ENCODE data around the gene CARHSP1.
A peak's percentile ranks its signal among the peaks of the same experiment; 100 is the strongest.
"Not testable (repeated sequence)": the region's sequence is repeated elsewhere in the genome, so short reads cannot be mapped to it uniquely, and the experiment has no call there.

The CARHSP1 gene

DNA sequence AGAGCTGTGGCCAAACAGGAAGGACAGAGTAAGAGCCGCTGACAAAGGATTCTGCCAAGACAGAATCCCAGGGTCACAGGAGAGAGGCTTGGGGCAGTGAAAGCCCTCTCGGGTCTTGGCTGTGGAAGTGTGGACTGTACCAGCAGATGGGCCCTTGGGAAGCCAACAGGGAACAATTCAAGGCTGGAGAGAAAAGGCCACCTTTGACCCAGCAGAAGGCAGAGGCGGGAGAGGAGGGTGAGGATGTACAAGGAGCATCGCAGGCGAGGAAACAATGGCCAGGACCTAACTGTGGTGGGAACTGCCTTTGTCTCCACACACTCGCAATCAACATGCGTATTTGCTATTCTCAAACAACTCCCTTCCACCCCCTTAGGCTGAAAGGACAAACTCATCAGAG is 15.7 kb downstream of the CARHSP1 start:
- DNase-seq: no peak

DNA sequence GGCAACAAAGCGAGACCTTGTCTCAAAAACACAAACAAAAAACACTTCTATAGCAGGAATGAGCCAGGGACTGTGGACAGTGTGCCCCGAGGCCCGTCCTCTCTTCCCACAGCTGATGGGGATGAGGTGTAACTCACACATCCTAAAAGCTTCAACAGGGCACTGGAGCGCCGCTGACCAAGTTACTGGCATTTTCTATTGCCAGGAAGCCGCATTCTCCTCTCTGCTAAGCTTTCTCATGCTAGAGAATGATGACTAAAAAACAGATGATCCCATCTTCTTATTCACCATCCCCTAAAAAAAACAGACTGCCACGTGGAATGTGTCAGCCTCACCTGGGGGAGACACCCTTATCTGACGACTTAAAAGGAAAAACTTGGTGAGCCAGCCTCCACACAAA is 16.3 kb downstream of the CARHSP1 start:
- DNase-seq: no peak

DNA sequence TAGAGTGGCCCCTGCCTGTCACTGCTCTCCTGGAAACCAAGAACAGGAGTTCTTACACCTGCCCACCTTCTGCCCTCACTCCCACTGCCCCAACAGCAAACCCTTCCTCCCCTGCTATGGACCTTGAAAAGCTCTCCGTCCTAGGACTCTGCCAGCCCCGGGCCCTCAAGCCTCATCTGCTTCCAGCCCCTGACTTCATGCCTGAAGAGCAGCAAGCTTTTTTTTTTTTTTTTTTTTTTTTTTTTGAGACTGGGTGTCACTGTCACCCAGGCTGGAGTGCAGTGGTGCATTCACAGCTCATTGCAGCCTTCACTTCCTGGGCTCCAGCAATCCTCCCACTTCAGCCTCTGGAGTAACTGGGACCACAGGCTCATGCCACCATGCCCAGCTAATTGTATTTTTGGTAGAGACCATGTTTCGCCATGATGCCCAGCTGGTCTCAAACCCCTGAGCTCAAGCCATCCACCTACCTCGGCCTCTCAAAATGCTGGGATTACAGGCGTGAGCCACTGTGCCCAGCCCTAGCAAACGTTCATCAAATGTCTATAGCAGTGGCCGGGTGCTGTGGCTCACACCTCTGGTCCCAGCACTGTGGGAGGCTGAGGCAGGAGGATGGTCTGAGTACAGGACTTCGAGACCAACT is 16.9 kb downstream of the CARHSP1 start:
- DNase-seq: no peak

DNA sequence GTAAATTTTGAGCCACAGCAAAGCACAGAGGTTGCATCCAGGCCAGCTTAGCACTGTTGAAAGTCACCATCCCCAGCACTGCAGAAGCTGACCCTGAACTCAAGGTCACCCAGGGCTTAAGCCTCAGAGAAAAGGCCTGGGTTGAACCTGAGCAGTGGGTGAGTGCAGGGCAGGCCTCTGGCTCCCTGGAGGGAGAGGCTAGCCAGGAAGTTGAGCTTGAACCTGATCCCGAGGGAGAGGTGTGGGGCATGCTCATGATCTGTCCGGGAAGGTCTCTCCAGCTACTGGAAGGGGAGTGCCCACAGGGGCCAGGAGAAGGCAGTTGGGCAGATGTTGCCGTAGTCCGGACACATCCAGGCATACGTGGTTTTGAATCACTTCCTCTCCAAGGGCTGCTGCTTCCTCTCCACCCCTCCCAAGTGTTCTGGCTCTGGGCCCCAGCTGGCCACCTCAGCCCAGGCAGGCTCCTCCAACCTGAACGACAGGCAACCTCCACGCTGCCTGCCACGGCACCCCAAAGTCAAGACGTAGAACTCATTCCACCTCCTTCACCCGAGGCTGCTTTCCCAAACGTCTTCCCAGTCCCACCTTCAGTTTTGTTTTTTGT is 18.4 kb downstream of the CARHSP1 start:
- no peak for DNase-seq

DNA sequence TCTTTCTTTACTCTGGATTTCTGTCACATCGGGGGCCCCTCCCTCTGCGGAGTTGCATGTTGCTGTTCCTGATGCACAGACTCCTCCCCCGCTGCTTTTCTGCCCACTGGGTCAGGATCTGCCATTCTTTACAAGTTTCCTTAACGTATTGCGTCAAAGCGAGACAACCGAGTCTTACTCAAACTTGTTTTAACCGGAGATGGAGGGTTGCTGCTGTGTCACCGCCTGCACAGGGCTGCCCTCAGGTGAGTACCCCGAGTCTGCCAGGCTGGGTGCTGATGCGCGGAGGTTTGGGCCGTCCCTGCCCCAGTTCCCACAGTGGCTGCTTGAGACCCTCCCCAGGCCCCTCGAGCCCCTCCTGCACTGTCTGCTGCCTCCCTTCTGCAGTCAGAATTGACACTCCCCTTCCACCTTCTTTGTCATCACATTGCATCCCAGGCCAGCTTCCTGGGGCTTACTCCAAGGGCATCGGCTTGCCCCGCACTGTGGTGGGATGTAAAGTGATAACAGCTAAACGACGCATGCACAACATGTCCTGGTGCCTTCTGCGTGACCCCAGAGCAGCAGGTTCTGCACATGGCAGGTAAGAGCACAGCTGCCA is 19.3 kb downstream of the CARHSP1 start:
- DNase-seq: no peak

DNA sequence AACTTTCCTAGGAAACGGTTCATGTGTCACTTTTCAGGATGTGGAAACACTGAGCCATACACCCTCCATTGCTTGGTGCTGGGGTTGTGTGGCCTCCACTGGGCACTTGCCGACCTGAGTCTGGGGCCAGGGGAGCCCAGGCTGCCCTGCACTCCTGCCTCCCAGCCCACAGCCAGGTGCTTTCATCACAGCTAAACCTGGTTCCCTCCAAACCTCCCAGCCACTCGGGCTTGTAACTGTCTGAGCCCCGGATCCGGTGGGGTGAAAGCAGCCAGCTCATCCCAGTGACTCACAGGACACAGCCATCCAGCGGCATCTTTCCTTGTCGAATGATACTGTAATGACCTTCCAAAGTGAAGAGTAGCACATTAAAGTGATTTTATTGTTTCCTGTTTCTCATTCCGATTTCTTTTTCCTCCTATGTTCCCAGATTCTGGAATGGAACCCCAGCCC is 19.8 kb downstream of the CARHSP1 start:
- no peak for DNase-seq

DNA sequence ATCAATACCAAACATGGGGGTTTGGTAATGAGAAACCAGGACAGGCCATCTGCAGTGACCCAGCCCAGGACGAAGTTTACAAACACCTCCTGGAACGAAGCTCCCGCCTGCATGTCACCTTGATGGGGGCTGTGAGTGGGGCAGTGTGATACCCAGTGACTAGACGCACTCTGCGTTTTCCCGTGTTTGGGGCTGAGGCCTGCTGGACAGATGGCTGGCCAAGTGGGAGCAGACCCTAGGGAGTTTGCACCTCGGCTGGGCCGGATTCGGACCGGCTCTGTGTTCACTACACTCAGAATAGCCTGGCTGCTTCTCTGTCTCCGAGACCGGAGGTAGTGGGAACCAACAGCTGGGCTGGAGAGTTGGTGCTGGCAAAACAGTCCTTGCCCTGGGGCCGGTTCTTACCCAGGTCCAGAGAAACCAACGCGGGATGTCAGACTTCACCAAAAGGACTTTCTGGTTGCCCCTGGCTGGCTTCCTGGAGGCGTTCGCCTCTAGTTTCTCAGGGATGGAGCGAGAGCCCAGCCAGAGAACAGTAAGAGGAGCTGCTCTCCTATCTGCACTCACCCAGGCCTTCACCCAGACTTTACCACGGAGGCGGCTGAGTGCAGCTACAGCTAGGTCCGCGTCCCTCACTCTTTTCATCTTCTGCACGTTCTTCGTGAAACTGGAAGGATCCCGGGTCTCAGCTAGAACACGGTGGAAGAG is 20.4 kb downstream of the CARHSP1 start:
- no peak for DNase-seq

DNA sequence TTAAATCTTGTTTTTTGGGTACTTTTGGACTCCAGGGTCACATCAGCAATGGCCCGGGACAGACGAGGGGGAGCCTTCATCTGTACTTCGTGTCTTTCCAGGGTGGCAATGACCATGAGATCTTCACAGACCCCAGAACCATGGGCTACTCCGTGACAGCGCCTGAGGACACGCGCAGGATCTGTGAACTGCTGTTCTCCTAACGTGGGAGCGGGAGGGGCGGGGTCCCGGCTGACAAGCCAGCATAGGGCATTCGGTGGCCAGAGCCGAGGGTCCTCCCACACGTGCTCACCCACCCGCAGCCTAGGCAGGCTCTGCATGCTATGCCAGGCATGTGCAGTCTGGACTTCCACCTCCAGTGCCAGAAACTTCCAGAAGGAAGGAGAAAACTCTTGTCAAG is 21.2 kb downstream of the CARHSP1 start:
- DNase-seq: no peak

DNA sequence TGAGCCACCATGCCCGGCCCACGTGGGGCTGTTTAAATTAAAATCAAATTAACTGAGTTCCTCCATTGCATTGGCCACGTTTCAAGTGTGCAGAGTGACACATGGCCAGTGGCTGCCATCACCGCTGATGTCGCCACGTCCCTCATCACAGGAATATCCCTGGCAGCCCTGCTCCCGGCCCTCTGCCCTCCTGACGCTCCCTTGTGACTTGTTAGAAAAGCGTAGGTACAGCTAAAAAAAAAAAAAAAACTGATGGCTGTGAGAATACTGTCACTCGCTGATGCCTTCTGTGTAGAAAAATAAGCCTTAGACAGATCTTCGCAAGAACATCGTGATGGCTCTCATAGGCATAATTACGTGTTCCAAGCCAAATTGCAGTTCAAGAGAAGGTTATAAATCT is 21.7 kb downstream of the CARHSP1 start:
- DNase-seq: no peak

DNA sequence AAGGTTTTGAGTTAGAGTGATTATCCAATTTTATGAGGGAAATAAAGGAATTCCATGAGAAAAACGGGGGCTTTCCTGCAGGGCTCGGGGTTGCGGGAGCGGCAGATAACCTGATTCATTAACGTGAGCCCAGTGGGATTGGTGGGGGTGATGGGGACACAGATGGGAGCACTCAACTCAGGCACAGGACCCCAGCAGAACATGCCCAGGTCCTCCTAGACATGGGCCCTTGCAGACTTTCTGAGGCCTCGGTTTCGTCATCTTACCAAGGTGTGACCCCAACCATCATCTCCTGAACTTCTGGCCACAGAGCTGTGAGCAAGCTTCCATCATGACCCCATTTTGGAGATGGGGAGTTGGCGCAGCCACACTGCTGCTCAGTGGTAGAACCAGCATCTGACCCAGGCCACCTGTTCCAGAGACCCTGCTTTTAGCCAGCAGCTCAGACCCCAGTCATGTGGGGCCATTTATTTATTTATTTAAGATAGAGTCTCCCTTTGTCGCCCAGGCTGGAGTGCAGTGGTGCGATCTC is 22.3 kb downstream of the CARHSP1 start:
- no peak for DNase-seq

DNA sequence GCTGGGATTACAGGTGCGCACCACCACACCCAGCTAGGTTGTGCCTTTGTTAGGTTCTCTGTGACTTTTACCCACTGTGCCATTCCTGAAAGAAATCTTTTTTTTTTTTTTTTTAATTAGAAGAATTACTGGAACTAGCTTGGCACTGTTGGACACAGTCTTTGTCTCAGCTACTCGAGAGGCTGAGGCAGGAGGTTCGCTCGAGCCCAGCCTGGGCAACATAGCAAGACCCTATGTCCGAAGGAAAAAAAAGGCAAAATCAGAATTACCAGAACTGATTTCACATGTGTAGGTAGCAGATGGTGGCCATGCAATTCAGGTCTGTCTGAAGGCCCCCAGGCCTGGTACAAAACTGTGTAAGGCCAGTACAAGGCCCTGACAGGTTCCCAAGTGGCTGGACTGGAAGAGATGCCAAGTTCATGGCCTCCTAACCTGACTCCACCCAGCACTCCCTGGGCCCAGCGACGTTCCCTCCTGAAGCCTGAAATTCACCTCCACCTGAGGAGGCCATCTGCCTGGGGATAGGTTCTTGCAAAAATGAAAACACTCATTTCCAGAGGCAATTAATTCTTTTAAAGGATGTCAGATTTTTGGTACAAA is 23.0 kb downstream of the CARHSP1 start:
- no peak for DNase-seq

DNA sequence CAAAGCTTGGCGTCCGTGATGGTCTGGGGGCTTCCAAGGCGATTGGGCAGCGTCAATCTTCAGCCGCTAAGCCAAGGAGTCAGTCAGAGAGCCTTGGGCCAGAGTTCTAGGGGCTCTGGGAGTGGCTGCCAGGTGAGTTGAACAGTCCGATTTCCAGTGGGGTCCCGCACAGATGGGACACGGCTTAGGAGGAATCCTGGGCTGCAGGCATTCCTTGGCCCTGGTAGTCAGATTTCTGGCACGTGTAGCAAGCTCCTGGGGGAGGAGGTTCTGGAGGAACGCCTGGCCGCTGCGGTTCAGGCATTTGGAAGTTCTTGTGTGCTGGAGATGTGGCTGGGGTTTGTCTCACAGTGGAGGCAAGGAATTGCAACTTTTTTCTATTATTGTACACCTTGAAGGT is 25.5 kb downstream of the CARHSP1 start:
- DNase-seq: not testable (repeated sequence)

DNA sequence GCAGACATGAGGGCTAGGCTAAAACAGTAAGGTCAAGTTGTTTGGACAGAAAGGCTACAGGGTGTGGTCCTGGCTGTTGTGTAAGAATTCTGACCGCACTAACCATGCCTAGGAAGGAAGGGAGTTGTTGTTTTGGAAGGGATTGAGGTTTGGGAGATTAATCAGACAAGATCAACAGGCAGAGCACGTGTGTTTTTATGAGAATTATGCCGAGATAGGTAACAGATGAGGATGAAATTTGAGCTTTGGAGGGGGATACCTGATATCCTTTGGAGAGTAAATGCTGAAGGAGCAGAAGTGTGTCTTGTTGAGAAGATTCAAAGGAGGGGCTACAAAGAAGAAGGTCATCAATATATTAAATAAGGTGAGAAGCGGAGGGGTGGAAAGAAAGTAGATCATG is 26.8 kb downstream of the CARHSP1 start:
- not testable (repeated sequence) for DNase-seq

DNA sequence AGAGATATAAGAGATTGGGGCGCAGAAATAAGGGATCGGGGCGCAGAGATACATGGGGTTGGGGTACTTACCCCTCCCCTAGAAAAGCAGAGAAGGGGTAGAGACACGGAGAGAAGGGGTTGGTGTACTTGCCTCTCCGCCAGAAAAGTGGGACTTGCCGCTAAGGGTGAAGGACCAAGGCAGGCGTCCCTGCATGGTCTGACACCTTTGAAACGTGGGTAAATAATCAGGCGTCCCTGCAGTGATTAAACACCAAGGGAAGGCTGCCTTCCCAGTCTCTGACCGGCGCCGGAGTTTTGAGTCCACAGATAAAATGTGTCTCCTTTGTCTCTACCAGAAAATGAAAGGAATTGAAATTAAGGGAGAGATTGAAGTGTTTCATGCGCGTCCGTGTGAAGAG is 31.2 kb downstream of the CARHSP1 start:
- not testable (repeated sequence) for DNase-seq

DNA sequence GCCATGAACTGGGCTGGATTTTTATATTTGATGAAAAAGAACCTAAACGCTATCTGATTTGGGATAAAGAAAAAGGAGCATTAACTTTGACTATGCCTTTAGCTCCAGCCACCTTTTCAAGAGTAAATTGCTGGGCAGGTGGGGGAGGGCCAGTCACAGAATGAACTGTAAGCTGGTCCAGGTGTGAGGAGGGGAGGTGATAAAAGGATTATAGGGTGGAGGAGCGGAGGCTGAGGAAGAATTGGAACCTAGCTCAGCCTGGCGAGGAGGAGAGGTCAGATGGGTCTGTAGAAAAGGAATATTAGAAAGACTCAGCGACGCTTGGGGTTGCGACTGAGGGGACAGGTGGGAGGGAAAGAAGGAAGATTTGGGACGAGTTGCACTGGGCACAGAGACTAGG is 32.0 kb downstream of the CARHSP1 start:
- not testable (repeated sequence) for DNase-seq

DNA sequence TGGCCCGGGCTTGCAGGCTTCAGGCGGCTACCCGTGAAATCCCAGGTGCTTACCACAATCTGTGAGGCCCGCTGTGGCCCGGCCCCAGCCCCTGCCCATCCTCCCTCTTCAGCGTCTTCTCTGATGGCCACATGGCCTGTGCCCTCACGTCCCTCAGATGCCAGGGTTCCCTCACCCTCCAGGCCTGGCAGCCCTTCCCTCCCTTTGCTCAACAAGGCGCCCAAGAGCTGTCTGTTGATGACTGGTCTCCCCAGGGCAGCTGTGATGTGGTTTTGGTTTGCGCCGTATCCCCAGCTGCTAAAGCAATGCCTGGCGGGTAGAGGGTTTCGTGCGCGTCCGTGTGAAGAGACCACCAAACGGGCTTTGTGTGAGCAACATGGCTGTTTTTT is 36.1 kb downstream of the CARHSP1 start:
- no peak for DNase-seq

DNA sequence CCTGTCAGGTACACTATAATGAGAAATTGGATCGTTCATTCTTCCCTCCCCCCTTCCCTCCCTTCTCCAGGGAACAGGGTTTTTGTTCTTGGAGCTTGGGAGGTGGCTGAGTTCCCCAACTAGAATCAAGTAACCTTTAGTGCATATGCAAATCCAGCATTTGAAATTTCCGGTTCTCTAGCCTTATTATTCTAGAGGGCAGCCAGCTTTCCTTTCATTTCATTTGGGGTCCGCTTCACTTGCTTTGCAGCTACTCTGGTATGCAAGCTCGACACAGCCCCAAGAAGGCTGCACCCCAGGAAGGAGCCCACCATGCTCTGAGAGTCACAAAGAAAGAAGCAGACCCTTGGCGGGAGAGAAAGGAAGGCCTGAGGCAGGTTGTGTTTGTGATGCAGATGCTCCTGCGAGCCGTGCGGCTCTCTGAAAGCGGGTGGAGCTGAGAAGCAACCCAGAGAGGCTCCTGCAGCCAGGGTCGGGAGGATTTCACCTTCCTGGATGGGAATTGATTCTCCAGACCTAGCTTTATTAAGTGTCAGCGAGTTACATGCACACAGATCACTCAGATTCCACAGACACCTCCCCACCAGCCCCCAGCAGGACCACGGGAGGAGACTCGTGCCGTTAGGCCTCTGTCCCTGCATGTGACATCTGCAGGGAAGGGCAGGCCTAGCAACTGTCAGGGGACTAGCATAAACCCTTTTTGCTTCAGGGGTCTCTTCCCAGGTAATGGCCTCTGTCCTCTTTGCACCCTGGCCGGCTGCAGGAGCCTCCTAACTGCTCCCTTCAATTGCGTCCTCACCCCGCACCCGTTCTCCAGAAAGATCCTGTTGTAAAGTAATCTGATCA is 36.7 kb downstream of the CARHSP1 start:
- DNase-seq: peak; percentile 46

DNA sequence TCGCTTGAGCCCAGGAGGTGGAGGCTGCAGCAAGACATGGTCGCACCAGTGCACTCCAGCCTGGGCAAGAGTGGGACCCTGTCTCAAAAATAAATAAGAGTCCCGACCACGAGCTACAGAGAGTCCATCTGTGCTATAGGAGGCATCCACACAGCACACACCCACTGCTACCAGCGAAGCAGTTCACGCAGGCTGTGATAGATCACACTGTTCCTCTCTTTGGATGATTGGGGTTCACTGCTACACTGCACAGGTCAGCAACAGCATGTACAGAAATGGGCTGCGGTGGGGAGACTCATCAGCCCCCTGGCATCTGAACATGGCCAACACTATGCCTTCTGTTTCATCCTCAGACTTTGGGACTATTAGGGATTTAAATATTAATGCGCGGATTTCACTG is 37.4 kb downstream of the CARHSP1 start:
- DNase-seq: no peak

DNA sequence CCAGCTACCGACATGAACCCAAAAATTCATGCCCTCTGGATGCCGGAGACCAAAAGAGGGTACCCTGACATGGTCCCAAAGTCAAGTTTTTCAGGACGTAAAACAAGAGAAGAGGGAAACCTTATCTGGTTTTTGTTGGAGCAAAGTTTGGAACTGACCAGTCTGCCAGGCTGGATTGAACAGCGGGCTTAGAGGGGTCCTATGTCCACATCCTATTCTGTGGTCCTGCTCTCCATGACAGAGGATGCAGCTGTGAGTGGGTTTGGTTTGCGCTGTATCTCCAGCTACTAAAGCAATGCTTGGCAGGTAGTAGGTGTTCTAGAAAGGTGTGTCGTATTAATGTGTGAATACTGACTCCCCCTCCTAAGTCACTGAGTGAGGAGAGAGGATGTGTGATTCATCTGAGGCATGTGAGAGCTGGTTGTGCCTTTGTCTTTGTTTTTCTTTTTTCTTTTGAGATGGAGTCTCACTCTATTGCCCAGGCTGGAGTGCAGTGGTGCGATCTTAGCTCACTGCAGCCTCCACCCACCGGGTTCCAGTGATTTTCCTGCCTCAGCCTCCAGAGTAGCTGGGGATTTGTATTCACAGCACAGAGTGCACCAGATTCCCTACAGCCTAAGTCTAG is 40.2 kb downstream of the CARHSP1 start:
- DNase-seq: no peak

DNA sequence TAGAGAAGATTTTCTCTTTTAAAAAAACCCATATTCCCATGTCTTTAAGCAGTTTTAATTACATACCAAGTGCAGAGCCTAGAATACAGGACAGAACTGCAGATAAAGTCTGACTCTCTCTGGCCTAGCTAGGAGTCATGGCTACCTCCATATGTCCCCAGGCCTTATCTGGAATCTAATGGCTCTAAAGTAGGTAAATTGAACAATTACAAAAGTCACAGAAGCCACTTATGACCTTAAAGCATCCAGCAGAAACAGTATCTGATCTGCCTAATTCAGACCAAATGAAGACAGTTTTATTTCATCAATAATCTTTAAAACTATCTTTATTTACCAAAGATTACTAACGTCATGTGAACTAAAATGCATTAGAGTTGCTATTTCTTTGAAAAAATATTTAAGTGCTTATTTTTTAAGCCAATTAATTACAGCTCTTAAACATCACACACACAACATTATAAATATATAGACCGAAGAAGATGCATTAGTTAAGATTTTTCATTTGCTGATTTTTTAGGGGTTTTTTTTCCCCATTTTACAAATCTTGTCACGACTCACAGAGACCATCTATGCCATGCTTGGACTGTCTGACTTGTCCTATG is 42.4 kb downstream of the CARHSP1 start:
- DNase-seq: no peak

DNA sequence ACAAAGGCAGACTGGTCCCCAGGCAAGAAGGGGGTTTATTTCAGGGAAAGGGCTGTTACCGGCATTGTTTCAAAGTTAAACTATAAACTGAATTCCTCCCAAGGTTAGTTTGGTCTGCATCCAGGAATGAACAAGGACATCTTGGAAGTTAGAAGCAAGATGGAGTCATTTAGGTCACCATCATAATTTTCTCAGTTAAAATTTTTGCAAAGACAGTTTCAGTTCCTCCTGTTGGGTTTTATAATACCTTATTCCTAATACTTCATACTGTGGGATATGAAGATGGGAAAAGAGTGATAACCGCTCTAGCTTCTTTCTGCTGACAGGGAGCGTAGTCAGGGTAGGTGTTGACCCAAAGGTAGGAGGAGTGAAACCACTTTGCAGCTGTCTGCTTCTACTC is 46.4 kb downstream of the CARHSP1 start:
- no peak for DNase-seq
